AG10803 (cell line): ENCODE measurements around the gene ATPAF1.

Experiments used
- DNase-seq: peaks from one replicate; pipeline ENCODE4 v3.0.0; 2010; ENCODE audit warnings: low read depth
- H3K4me3 ChIP-seq: 2 replicates; pipeline ENCODE4 v1.5.1; 2011; ENCODE audit warnings: mild to moderate bottlenecking, low read length, control low read depth
- TF ChIP-seq, protein P1 (sequence below): conservative IDR thresholded peaks from 2 replicates; pipeline ENCODE4 v1.5.1; 2011; ENCODE audit warnings: mild to moderate bottlenecking, low read length, control low read depth, inconsistent platforms

ATPAF1 gene

GRCh38 chr1:46667782-46668760, at the start of gene ATPAF1:
ATPAF1 (minus strand) TSS chr1:46668364; CDS start chr1:46668322, 42 bp downstream.
- TF ChIP-seq, protein P1, sequence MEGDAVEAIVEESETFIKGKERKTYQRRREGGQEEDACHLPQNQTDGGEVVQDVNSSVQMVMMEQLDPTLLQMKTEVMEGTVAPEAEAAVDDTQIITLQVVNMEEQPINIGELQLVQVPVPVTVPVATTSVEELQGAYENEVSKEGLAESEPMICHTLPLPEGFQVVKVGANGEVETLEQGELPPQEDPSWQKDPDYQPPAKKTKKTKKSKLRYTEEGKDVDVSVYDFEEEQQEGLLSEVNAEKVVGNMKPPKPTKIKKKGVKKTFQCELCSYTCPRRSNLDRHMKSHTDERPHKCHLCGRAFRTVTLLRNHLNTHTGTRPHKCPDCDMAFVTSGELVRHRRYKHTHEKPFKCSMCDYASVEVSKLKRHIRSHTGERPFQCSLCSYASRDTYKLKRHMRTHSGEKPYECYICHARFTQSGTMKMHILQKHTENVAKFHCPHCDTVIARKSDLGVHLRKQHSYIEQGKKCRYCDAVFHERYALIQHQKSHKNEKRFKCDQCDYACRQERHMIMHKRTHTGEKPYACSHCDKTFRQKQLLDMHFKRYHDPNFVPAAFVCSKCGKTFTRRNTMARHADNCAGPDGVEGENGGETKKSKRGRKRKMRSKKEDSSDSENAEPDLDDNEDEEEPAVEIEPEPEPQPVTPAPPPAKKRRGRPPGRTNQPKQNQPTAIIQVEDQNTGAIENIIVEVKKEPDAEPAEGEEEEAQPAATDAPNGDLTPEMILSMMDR: no peak

GRCh38 chr1:46717654-46718053, 49.5 kb upstream of the ATPAF1 start:
- TF ChIP-seq, protein P1: no peak
- no peak for DNase-seq
- peak overlapping the region; percentile 66 for H3K4me3 ChIP-seq

More at GRCh38 chr1:46667782-46668760, at the start of gene ATPAF1:
- peak within 1 kb of the TSS; percentile 71 for H3K4me3 ChIP-seq
- DNase-seq: peak; percentile 75

GRCh38 chr1:46714976-46715375, 46.8 kb upstream of the ATPAF1 start:
- no peak for DNase-seq
- H3K4me3 ChIP-seq: no peak overlapping the region

DNA sequence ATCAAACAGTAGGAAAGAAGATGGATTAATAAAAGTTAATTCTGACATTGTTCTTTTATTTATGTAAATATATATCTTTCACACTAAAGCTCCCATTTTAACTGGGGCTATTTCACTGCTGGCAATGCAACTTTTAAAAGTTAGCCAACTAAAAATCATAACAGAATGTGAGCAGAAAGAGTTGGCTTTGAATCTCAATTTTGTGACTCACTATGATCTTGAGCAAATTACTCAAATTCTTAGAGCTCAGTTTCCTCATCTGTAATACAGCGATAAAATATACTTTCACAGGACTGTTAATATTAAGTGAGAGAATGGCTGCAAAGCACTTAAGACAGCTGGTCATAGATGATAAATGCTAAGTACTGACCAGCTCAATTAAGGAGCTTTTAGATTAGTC, 40.0 kb upstream of the ATPAF1 start:
- H3K4me3 ChIP-seq: no peak overlapping the region
- TF ChIP-seq, protein P1: no peak
- no peak for DNase-seq

More at GRCh38 chr1:46714976-46715375, 46.8 kb upstream of the ATPAF1 start:
- TF ChIP-seq, protein P1: no peak

DNA sequence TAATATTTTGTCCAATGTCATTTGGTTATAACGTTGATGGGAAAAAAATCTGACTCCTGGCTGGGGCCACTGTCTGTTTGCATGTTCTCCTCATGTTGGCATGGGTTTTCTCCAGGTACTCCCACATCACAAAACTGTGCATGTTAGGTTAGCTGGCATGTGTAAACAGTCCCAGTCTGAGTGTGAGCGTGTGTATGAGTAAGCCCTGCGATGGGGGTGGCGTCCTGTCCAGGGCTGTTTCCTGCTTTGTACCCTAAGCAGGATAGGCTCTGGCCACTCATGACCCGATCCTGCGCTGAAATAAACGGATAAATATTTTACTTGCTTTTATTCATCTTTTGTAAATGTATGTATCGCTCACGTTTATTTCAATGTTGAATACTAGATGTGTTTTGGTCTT, 37.2 kb upstream of the ATPAF1 start:
- no peak for DNase-seq
- H3K4me3 ChIP-seq: no peak overlapping the region
- TF ChIP-seq, protein P1: no peak

DNA sequence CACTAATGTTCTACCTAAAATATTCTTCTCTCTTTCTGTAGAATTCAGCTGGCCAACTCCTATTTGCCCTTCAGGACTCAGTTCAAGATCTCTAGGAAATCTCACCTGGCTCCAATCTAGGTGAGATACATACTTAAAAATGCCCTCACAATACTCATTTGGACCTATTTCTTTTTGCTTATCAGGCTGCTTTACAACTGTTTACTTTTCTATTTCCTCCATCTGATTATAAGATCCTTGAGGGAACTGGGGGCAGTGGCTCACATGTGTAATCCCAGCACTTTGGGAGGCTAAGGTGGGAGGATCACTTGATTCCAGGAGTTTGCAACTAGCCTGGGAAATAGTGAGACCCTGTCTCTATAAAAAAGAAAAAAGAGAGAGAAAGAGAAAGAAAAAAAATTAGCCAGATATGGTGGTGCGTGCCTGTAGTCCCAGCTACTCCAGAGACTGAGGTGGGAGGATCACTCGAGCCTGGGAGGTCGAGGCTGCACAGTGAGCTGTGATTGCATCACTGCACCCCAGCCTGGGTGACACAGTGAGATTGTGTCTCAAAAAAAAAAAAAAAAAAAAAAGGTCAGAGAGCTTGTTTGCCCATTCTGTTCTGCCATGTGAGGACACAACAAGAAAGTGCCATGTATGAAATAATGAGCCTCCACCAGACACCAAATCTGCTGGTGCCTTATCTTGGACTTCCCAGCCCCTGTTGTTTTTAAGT, 35.9 kb upstream of the ATPAF1 start:
- TF ChIP-seq, protein P1: no peak
- no peak overlapping the region for H3K4me3 ChIP-seq
- DNase-seq: no peak
